ENCODE measurements around the gene GEMIN8. TPM values are rescaled to one million over a fixed set of nuclear protein-coding genes. Genes with fewer than 3 reads are reported as not detected.

The GEMIN8 gene
- total RNA-seq, 1 experiment from 2014 or later, result 14.8 TPM

- Histone ChIP-seq H3K27me3 (ENCODE audit: insufficient read depth, low read length) (no peaks in the 10 kb centered on the region), H2AFZ (ENCODE audit: low read length) (no peak overlapping the region), H3K23me2 (ENCODE audit: insufficient read length, low read depth, low read length, poor library complexity, severe bottlenecking) (no peaks in the 10 kb centered on the region), H4K5ac (ENCODE audit: insufficient read length, low read depth, low read length) (no peak overlapping the region), H2BK20ac (ENCODE audit: low read depth, low read length, poor library complexity, severe bottlenecking) (no peak overlapping the region), H2BK15ac (ENCODE audit: low read depth, low read length) (no peak overlapping the region), H3K79me1 (ENCODE audit: insufficient read depth, low read depth, low read length, poor library complexity, severe bottlenecking) (no peaks in the 10 kb centered on the region), H2BK12ac (ENCODE audit: insufficient read length, low read depth, low read length) (no peak overlapping the region), H2BK5ac (ENCODE audit: insufficient read length, low read length) (no peak overlapping the region), H3K9me3 (ENCODE audit: control insufficient read depth, low read depth, low read length) (no peaks in the 10 kb centered on the region), H3K23ac (ENCODE audit: insufficient read length, low read depth, low read length) (no peak overlapping the region), H2AK5ac (ENCODE audit: insufficient read length, low read length) (no peak overlapping the region), H3K79me2 (ENCODE audit: insufficient read depth, low read length) (no peaks in the 10 kb centered on the region), H4K8ac (replicated peaks; ENCODE audit: insufficient read length, low read depth, low read length) (no peak overlapping the region), H3K4ac (ENCODE audit: low read depth, low read length) (no peak overlapping the region), H3K14ac (ENCODE audit: insufficient read depth, low read length) (no peak overlapping the region), H3K18ac (ENCODE audit: insufficient read length, low read depth, low read length) (no peak overlapping the region), H4K91ac (ENCODE audit: insufficient read length, low read depth, low read length) (no peak overlapping the region), H3K4me1 (ENCODE audit: insufficient read depth, low read length) (no peaks in the 10 kb centered on the region), H3K27ac (ENCODE audit: insufficient read length, low read depth, low read length) (no peak overlapping the region), H3T11ph (ENCODE audit: low read length) (no peak overlapping the region), H4K20me1 (ENCODE audit: control insufficient read depth, insufficient read depth, insufficient read length) (no peaks in the 10 kb centered on the region), H3K9ac (ENCODE audit: extremely low read depth, insufficient read length, low read length) (no peak overlapping the region), H2BK120ac (ENCODE audit: low read depth, low read length, poor library complexity, severe bottlenecking) (no peak overlapping the region), H3K56ac (ENCODE audit: insufficient read length, low read depth, low read length) (no peak overlapping the region), H3K4me2 (ENCODE audit: insufficient read depth, insufficient read length, low read length) (no peak overlapping the region)
- Mint-ChIP-seq H3K36me3 (ENCODE audit: insufficient read depth in 1 of 3, low read depth in 3 of 3) (peaks cover 20 to 39% (median 36%) of the 10 kb centered on the region in 3 experiments), H3K27ac (no peak overlapping the region), H3K9me3 (peaks cover 13 to 42% of the 10 kb centered on the region in 2 experiments; a peak in 4 of 5 replicates), H3K27me3 (ENCODE audit: low read depth) (no peaks in the 10 kb centered on the region), H3K4me3 (no peak overlapping the region), H3K4me1 (no peaks in the 10 kb centered on the region)
- no peak for DNase-seq
- WGBS (ENCODE audit: extremely low coverage, insufficient read length, low lambda C conversion rate), result no CpG with 5 or more reads among the region's 4 CpGs
- TF ChIP-seq CTCF (conservative IDR thresholded peaks at IDR 0.05), result no peak
These were observed 16.6 kb downstream of the GEMIN8 start for GRCh38 chrX:14013054-14013453.

All from H9 (cell line).